22Rv1 (cell line): ENCODE data around the gene PIH1D1.

ENCODE experiments used
- ZFX ChIP-seq: fragments of 450-650 bp; IDR thresholded peaks from 2 replicates; pipeline ENCODE4 v1.6.1; 2017; ENCODE audit warnings: antibody characterized with exemption, borderline replicate concordance
- TF ChIP-seq, protein P1 (sequence below): fragments of 450-650 bp; IDR thresholded peaks from 2 replicates; pipeline ENCODE4 v1.5.1; 2017; ENCODE audit warnings: mild to moderate bottlenecking

DNA sequence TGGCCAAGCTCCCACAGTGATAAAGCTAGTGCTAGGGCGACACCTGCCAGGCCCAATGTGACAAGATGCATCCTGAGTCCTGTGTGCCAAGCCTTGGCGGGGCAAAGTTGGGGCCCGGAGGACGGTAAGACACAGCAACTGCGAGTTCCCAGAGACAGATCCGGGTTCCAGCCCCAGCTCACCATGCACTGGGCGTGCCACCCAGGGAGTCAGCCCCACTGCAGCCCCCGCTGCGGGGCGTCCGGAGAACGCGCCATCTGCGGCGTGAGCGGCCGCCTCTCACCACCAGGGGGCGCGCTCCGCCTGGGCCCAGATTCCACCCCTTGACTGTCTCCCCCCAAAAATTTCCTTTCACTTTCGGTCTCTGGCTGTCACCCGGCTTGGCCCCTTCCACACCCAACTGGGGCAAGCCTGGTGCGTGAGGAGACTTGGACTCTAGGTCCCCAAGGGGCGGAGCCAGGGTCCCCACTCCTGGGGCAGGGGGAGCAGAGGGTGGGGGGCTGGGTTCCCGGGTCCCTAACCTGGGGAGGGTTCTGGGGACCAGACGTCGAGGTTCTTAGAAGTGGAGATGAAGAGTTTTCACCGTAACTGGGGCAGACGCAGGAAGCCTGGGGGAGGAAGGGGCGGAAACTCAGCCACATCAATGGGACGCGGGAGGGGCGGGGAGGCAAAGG, 22.4 kb upstream of the PIH1D1 start, which contains the start of gene FLT3LG:
- TF ChIP-seq, protein P1, sequence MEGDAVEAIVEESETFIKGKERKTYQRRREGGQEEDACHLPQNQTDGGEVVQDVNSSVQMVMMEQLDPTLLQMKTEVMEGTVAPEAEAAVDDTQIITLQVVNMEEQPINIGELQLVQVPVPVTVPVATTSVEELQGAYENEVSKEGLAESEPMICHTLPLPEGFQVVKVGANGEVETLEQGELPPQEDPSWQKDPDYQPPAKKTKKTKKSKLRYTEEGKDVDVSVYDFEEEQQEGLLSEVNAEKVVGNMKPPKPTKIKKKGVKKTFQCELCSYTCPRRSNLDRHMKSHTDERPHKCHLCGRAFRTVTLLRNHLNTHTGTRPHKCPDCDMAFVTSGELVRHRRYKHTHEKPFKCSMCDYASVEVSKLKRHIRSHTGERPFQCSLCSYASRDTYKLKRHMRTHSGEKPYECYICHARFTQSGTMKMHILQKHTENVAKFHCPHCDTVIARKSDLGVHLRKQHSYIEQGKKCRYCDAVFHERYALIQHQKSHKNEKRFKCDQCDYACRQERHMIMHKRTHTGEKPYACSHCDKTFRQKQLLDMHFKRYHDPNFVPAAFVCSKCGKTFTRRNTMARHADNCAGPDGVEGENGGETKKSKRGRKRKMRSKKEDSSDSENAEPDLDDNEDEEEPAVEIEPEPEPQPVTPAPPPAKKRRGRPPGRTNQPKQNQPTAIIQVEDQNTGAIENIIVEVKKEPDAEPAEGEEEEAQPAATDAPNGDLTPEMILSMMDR: peak; percentile 99
- TF ChIP-seq ZFX: no peak
